T-helper 1 cell treated with Interleukin-12 subunit alpha and Interleukin-12 subunit beta and Interleukin-4 antibody, amounts not matched to agents 30 μg/mL and 1 μg/mL, for 36 hours (primary cell): ENCODE measurements around the gene QDPR.
A peak's percentile ranks its signal among the peaks of the same experiment; 100 is the strongest.

Experiments used
- H3K27ac Mint-ChIP-seq: one replicate; pipeline ENCODE4 v1.8.0; 2021; ENCODE audit warnings: mild to moderate bottlenecking, mixed read lengths
- H3K27me3 Mint-ChIP-seq: one replicate; pipeline ENCODE4 v1.8.0; 2021; ENCODE audit warnings: low read depth, mixed read lengths
- H3K36me3 Mint-ChIP-seq: one replicate; pipeline ENCODE4 v1.8.0; 2021; ENCODE audit warnings: low read depth, mixed read lengths
- H3K4me1 Mint-ChIP-seq: one replicate; pipeline ENCODE4 v1.8.0; 2021; ENCODE audit warnings: low read depth, mixed read lengths
- H3K4me3 Mint-ChIP-seq: one replicate; pipeline ENCODE4 v1.8.0; 2021; ENCODE audit warnings: mild to moderate bottlenecking, moderate library complexity, mixed read lengths
- H3K9me3 Mint-ChIP-seq: one replicate; pipeline ENCODE4 v1.8.0; 2021; ENCODE audit warnings: mixed read lengths

The QDPR gene

GRCh38 chr4:17512973-17513665 is 1.2 kb upstream of the QDPR start:
- H3K27me3 Mint-ChIP-seq = peaks cover 14% of the 10 kb centered on the region
- H3K4me3 Mint-ChIP-seq = peak overlapping the region; percentile 95
- peaks cover 4% of the 10 kb centered on the region for H3K36me3 Mint-ChIP-seq
- H3K27ac Mint-ChIP-seq = no peak overlapping the region
- peaks cover 19% of the 10 kb centered on the region for H3K4me1 Mint-ChIP-seq
- H3K9me3 Mint-ChIP-seq = no peaks in the 10 kb centered on the region

- Mint-ChIP-seq H3K36me3 (peaks cover 6% of the 10 kb centered on the region), H3K27me3 (peaks cover 7% of the 10 kb centered on the region), H3K4me1 (peaks cover 20% of the 10 kb centered on the region), H3K27ac (peak overlapping the region; percentile 89), H3K9me3 (no peaks in the 10 kb centered on the region), H3K4me3 (peak overlapping the region; percentile 95)
Measured at GRCh38 chr4:17511509-17511949, 361 bp downstream of the QDPR start.

GRCh38 chr4:17511051-17511450 is 839 bp downstream of the QDPR start:
- H3K36me3 Mint-ChIP-seq = peaks cover 7% of the 10 kb centered on the region
- H3K9me3 Mint-ChIP-seq = no peaks in the 10 kb centered on the region
- H3K27ac Mint-ChIP-seq = no peak overlapping the region

GRCh38 chr4:17510582-17510981 is 1.3 kb downstream of the QDPR start:
- peaks cover 7% of the 10 kb centered on the region for H3K36me3 Mint-ChIP-seq
- peaks cover 20% of the 10 kb centered on the region for H3K4me1 Mint-ChIP-seq
- H3K4me3 Mint-ChIP-seq = no peak overlapping the region
- no peaks in the 10 kb centered on the region for H3K9me3 Mint-ChIP-seq
- no peak overlapping the region for H3K27ac Mint-ChIP-seq
- H3K27me3 Mint-ChIP-seq = peaks cover 7% of the 10 kb centered on the region

More at GRCh38 chr4:17511051-17511450, 839 bp downstream of the QDPR start:
- H3K4me1 Mint-ChIP-seq = peaks cover 20% of the 10 kb centered on the region
- peaks cover 7% of the 10 kb centered on the region for H3K27me3 Mint-ChIP-seq
- H3K4me3 Mint-ChIP-seq = peak overlapping the region; percentile 95

GRCh38 chr4:17504081-17504480 is 7.8 kb downstream of the QDPR start:
- H3K4me3 Mint-ChIP-seq = no peak overlapping the region
- no peaks in the 10 kb centered on the region for H3K27me3 Mint-ChIP-seq
- H3K9me3 Mint-ChIP-seq = no peaks in the 10 kb centered on the region
- no peak overlapping the region for H3K27ac Mint-ChIP-seq
- peaks cover 2% of the 10 kb centered on the region for H3K4me1 Mint-ChIP-seq
- H3K36me3 Mint-ChIP-seq = peaks cover 30% of the 10 kb centered on the region

GRCh38 chr4:17502756-17503155 is 9.1 kb downstream of the QDPR start:
- peaks cover 36% of the 10 kb centered on the region for H3K36me3 Mint-ChIP-seq
- H3K27ac Mint-ChIP-seq = no peak overlapping the region
- no peaks in the 10 kb centered on the region for H3K9me3 Mint-ChIP-seq
- no peak overlapping the region for H3K4me3 Mint-ChIP-seq
- peaks cover 2% of the 10 kb centered on the region for H3K4me1 Mint-ChIP-seq
- no peaks in the 10 kb centered on the region for H3K27me3 Mint-ChIP-seq

GRCh38 chr4:17500574-17500973 is 11.3 kb downstream of the QDPR start:
- Mint-ChIP-seq H3K9me3 (no peaks in the 10 kb centered on the region), H3K36me3 (peaks cover 33% of the 10 kb centered on the region), H3K4me1 (no peaks in the 10 kb centered on the region), H3K4me3 (no peak overlapping the region), H3K27me3 (no peaks in the 10 kb centered on the region), H3K27ac (no peak overlapping the region)

GRCh38 chr4:17497890-17498523 is 13.9 kb downstream of the QDPR start:
- no peaks in the 10 kb centered on the region for H3K9me3 Mint-ChIP-seq
- no peak overlapping the region for H3K27ac Mint-ChIP-seq
- no peaks in the 10 kb centered on the region for H3K27me3 Mint-ChIP-seq
- peaks cover 2% of the 10 kb centered on the region for H3K4me1 Mint-ChIP-seq
- no peak overlapping the region for H3K4me3 Mint-ChIP-seq
- peaks cover 27% of the 10 kb centered on the region for H3K36me3 Mint-ChIP-seq

GRCh38 chr4:17494258-17495190 is 17.4 kb downstream of the QDPR start:
- H3K4me3 Mint-ChIP-seq = no peak overlapping the region
- H3K36me3 Mint-ChIP-seq = peaks cover 13% of the 10 kb centered on the region
- peaks cover 2% of the 10 kb centered on the region for H3K4me1 Mint-ChIP-seq
- H3K27me3 Mint-ChIP-seq = no peaks in the 10 kb centered on the region
- H3K9me3 Mint-ChIP-seq = no peaks in the 10 kb centered on the region
- H3K27ac Mint-ChIP-seq = no peak overlapping the region

GRCh38 chr4:17493619-17494018 is 18.3 kb downstream of the QDPR start:
- Mint-ChIP-seq H3K27ac (no peak overlapping the region), H3K36me3 (peaks cover 5% of the 10 kb centered on the region), H3K9me3 (no peaks in the 10 kb centered on the region), H3K27me3 (no peaks in the 10 kb centered on the region), H3K4me1 (peaks cover 2% of the 10 kb centered on the region), H3K4me3 (no peak overlapping the region)

GRCh38 chr4:17492876-17493275 is 19.0 kb downstream of the QDPR start:
- H3K27ac Mint-ChIP-seq = no peak overlapping the region
- H3K9me3 Mint-ChIP-seq = no peaks in the 10 kb centered on the region
- H3K36me3 Mint-ChIP-seq = peaks cover 2% of the 10 kb centered on the region

GRCh38 chr4:17492058-17492741 is 19.7 kb downstream of the QDPR start:
- Mint-ChIP-seq H3K36me3 (no peaks in the 10 kb centered on the region), H3K4me1 (peaks cover 2% of the 10 kb centered on the region), H3K4me3 (no peak overlapping the region), H3K27me3 (no peaks in the 10 kb centered on the region), H3K27ac (no peak overlapping the region), H3K9me3 (no peaks in the 10 kb centered on the region)

More at GRCh38 chr4:17492876-17493275, 19.0 kb downstream of the QDPR start:
- Mint-ChIP-seq H3K4me1 (peaks cover 2% of the 10 kb centered on the region), H3K27me3 (no peaks in the 10 kb centered on the region), H3K4me3 (no peak overlapping the region)

GRCh38 chr4:17491196-17491595 is 20.7 kb downstream of the QDPR start:
- Mint-ChIP-seq H3K27ac (no peak overlapping the region), H3K9me3 (no peaks in the 10 kb centered on the region)

GRCh38 chr4:17490575-17491059 is 21.3 kb downstream of the QDPR start:
- Mint-ChIP-seq H3K4me3 (no peak overlapping the region), H3K27ac (no peak overlapping the region), H3K27me3 (no peaks in the 10 kb centered on the region), H3K36me3 (peaks cover 3% of the 10 kb centered on the region), H3K4me1 (peaks cover 2% of the 10 kb centered on the region), H3K9me3 (no peaks in the 10 kb centered on the region)

More at GRCh38 chr4:17491196-17491595, 20.7 kb downstream of the QDPR start:
- peaks cover 2% of the 10 kb centered on the region for H3K4me1 Mint-ChIP-seq
- H3K27me3 Mint-ChIP-seq = no peaks in the 10 kb centered on the region
- H3K4me3 Mint-ChIP-seq = no peak overlapping the region
- peaks cover 3% of the 10 kb centered on the region for H3K36me3 Mint-ChIP-seq
